NK-92 (cell line): ENCODE measurements around the gene SMYD4.
"Not testable (repeated sequence)": the region's sequence is repeated elsewhere in the genome, so short reads cannot be mapped to it uniquely, and the experiment has no call there.

Experiments
- DNase-seq: peaks from one replicate; lab custom pipeline; 2025; ENCODE audit not compliant: unreplicated experiment; lab: John Stamatoyannopoulos, UW

Gene SMYD4, protein sequence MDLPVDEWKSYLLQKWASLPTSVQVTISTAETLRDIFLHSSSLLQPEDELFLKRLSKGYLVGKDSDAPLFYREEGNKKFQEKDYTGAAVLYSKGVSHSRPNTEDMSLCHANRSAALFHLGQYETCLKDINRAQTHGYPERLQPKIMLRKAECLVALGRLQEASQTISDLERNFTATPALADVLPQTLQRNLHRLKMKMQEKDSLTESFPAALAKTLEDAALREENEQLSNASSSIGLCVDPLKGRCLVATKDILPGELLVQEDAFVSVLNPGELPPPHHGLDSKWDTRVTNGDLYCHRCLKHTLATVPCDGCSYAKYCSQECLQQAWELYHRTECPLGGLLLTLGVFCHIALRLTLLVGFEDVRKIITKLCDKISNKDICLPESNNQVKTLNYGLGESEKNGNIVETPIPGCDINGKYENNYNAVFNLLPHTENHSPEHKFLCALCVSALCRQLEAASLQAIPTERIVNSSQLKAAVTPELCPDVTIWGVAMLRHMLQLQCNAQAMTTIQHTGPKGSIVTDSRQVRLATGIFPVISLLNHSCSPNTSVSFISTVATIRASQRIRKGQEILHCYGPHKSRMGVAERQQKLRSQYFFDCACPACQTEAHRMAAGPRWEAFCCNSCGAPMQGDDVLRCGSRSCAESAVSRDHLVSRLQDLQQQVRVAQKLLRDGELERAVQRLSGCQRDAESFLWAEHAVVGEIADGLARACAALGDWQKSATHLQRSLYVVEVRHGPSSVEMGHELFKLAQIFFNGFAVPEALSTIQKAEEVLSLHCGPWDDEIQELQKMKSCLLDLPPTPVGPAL

DNA sequence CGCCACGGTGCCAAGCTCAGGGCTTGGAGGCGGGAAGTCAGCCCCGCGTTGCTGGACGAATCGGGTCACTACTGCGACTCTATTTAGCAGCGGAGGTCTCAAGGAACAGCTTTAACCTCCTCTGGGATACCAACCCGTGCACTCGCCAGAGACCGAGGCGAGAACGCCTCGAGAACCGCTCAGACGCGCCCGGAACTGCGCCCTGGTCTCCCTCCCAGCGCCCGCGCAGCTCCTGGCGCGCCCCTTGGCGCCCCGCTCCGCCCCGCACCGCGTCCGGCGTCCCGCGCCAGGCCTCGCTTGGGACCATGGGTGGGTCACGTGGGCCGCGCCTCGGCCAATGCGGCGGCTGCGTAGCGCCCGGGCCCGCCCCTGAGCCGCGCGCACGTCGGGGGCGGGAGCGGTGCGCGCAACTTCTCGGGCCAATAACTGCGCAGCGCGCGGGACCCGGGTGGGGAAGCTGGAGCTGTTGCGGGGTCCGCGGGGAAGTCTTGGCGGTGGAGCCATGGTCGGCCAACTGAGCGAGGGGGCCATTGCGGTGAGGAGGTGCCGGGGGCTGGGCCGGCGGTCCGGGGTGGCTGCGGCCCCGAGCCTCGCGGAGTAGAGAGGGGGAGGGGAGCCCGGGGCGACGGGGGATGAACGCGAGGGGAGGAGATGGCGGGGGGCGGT is at the start of gene SMYD4, which contains the start of gene RPA1:
Gene SMYD4 (minus strand): TSS at position 311 of the 666 bp plus-strand sequence. CDS start 1,908 bp downstream, outside the sequence.
Gene RPA1 (plus strand): TSS at position 414 of the 666 bp plus-strand sequence. CDS start 89 bp downstream, at position 503.
- peak; percentile 16 for DNase-seq

DNA sequence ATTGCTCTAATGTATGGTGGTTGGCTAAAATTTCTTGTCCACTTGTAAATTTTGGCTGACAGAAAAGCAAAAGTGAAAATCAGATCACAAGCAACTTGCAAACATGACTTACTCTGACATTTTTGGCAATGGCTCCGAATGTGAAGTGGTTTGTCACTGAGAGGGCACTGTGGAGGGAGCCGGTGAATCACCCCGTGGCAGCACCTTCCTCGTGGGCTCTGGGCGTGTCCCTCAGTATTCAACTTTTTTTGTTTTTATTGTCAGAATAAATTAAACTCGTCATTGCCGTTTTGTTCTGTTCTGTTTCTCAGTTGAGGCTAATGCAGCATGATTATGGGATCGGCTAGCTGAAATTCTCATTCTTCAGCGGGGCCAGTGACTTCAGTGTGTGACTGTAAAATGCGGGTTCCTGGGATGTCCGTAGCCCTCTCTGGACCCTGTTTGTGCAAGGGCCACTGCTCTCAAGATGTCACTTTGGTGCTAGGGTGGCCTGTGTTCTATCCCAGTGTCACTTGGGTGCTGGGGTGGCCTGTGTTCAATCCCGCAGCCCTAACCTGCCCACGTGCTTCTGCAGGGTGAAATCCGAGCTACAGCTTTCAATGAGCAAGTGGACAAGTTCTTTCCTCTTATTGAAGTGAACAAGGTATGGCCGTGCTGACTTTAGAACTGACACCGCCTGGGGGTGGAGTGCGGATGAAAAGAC is 48.9 kb upstream of the SMYD4 start:
- no peak for DNase-seq

DNA sequence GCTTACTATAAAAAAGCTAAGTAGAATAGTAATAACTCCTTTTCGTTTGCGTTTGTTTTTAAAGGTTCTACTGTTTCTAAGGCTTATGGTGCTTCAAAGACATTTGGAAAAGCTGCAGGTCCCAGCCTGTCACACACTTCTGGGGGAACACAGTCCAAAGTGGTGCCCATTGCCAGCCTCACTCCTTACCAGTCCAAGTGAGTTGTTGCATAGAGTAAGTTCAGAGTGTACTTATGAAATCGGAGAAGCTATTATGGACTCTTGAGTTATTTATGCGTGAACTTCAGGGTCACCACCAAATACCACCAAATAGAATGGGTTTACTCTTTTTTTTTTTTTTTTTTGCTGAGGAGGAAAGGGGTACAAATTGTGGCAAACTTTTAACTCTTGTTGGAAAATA is 45.9 kb upstream of the SMYD4 start:
- no peak for DNase-seq

DNA sequence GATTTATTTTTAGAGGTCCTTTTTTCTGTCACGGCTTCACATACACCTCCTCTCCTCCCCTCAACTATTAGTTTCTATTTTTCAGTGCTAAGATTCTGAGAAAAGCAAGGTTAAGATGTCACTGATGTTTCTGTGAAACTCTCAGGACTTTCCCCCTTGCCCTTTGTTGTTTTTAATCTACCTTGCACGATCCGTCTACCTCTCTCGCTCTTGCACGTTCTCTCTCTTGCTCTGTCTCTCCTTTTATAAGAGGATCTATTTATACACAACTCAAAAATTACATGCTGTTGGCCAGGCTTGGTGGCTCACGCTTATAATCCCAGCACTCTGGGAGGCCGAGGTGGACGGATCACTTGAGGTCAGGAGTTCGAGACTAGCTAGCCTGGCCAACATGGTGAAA is 43.7 kb upstream of the SMYD4 start:
- no peak for DNase-seq

DNA sequence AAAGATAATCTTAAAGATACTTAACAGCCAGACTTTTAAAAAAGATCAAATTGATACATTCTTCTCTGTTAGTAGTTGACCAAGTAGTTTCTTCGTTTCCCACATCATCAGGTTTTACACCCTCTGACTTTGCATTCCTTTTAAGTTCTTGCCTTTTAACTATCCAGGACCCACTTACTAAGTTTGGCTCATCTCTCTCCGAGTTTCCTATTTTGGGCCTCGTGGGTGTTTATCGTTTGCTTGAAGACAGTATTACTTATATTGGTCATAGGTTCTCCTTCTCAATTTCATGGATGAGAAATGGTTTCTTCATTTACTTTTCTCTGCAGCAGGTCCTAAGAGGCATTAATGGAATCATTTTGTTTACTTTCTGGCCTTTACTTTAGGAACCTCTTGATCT is 43.3 kb upstream of the SMYD4 start:
- DNase-seq = no peak

DNA sequence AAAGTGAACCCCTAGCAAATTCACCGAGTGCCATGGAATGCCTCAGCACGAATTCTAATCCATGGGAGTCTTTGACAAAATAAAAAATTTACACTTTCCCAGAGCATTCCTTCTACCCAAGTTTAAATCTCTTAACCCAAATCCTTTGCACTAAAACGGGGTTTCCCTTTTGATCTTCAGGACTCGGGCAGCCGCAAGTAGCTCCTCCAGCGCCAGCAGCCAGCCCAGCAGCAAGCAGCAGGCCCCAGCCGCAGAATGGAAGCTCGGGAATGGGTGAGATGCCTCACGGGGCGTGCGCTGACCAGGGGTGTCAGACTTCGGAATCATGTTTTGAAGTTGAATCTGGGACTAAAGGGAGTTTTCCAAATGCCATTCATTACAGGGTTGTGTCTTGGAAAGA is 42.6 kb upstream of the SMYD4 start:
- DNase-seq = no peak

DNA sequence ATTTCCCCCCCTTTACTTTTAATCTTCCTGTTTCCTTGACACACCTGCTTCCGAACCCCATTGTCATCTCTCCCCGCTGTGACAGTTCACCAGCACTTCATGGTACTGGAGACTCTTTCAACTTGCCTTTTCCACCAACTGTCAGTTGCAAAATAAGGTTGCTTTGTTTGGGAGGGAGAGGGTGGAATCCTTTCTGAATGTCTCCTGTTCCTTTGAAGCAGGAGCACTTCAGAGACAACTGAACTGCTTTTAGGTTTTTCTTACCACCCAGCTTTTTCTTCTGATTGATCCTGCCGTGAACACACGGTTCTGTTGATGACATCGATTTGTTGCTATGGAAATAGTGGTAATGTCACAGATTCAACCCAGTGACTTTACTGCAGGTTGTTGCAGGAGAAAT is 42.1 kb upstream of the SMYD4 start:
- no peak for DNase-seq

DNA sequence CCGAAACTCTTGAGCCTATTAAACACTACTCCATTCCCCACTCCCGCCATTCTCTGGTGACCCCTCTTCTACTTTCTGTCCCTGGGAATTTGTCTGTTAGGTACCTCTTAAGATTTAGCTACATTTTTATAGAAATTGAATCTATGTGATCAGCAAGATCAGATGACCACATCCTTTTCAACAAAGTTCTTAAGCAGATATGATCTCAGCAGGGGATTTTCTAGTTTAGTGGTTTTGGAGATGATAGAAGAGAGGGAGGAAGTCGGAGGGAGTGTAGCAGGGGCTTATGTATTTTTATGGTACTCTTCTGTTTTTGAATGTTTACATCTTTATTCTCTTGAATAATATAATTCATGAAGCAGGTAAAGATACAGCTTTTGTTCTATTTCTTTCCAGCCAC is 40.9 kb upstream of the SMYD4 start:
- DNase-seq = no peak

DNA sequence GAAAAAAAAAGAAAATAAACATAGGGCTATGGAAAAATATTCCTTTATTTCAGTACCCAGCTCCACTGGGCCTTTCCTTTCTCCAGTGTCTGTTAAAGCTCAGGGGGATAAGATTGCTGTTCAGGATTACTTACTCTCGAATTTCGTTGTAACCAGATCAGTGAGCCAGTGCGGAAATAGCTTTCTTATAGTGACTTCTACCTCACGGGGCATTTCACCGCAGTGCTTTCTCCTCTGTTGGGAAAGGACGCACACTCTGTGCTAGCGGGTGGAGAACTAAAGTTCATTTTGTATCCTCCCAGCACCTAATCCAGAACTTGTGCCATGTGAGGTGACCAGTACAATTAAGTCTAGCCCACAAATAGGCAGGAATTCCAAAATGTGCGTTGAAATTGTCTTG is 38.4 kb upstream of the SMYD4 start:
- no peak for DNase-seq

DNA sequence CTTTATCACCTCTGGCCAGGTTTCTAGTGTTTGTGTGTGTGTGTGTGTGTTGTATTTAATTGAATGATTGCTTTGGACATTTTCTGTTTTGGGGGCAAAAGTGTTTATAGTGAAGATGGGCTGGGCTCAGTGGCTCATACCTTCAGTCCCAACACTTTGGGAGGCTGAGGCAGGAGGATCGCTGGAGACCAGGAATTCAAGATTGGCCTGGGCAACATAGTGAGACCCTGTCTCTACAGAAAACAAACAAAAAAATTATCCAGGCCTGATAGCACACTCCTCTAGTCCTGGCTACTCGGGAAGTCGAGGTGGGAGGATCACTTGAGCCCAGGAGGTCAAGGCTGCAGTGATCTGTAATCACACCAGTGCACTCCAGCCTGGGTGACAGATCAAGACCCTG is 37.6 kb upstream of the SMYD4 start:
- no peak for DNase-seq

DNA sequence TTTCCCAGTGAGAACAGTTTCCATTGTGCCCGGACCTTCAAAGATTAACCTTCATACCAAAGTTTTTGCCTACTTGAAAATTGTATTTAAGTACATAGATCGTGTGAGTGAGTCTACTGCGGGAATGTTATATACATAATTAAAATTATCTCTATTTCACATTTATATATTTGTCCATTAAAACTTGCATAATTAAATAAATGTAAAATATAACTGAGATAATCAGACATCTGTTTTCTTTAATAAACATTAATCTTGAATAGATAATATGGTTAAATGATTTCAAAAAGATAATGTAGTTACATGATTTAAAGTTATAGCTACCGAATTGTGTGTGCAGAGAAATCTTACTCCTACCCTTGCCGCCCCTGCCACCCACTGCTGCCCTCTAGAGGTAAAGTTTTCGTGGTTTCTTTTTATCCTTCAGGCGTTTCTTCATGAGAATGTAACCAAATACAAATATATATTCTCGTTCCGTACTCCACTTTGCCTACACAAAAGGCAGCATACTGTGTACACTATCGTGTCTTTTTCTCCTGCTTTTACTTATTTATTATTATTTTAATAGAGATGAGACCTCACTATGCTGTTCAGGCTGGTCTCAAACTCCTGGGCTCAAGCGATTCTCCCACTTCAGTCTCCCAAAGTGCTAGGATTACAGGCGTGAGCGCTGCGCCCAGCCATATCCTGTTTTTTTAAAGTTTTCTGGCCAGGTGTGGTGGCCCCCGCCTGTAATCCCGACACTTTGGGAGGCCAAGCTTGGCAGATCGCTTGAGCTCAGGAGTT is 35.7 kb upstream of the SMYD4 start:
- DNase-seq = no peak

DNA sequence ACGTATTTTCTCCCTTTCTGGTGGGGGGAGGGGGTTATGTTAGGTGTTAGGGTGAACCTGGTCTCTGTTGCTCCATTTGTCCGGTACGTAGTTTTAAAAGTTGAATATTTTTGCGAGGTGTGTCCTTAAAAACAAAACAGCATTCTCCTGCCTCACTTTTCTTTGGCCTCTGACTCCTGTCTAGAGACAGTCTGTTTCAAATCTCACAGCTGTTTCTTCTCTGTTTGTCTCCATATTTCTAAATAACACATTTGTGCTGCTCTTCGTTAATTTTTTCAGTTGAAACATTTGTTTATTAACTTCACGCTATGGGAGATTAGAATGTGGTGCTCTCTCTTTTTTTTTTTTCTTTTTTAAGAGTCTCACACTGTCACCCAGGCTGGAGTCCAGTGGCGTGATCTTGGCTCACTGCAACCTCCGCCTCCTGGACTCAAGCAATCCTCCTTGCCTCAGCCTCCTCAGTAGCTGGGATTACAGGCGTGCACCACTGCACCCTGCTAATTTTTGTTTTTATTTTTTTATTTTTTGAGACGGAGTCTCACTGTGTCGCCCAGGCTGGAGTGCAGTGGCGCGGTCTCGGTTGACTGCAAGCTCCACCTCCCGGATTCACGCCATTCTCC is 31.8 kb upstream of the SMYD4 start:
- no peak for DNase-seq

DNA sequence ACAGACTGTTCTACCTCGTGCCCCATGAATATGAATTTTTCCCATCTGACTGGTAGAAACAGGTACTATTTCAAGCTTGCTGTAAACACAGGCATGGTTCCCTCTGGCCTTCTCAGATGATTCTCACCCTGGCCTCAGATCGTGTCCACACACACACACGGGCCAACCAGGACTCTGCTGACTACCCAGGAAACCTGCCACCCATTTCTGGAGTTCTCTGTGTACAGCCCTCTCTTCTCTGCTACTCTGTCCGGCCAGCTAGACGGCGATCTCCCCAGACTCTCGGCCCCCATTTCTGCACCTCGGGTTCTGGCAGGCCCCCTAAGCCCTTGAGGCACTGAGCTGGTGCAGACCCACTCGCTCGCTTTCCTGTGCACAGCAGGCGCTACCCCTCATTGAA is 31.3 kb upstream of the SMYD4 start:
- DNase-seq = no peak

DNA sequence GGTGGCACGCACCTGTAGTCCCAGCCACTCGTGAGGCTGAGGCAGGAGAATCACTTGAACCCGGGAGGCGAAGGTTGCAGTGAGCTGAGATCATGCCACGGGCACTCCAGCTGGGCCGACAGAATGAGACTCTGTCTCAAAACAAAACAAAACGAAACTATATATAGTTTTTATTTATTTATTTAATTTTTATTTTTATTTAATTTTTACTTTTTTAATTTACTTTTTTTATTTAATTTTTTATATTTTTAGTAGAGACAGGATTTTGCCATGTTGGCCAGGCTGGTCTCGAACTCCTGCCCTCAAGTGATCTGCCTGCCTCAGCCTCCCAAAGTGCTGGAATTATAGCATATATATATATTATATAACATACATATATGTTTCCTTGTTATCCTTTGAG is 26.8 kb upstream of the SMYD4 start:
- DNase-seq = not testable (repeated sequence)

DNA sequence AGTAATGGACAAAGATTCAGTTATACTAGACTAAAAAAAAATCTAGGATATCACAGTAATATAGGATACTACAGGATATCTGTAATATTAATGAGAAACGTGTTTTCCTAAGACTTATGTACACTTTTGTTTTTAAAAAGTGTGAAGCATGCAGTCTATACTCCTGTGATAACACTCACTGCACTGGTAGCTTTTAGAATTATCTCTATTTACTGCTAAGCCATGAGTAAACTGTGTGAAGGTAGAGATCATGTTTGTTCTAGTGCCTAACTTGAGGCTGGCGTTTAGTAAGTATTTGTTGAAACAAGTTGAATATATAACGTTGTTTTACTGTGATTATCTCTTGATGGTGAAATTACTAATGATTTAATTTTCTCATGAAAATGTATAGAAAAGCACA is 24.0 kb upstream of the SMYD4 start:
- DNase-seq = no peak

DNA sequence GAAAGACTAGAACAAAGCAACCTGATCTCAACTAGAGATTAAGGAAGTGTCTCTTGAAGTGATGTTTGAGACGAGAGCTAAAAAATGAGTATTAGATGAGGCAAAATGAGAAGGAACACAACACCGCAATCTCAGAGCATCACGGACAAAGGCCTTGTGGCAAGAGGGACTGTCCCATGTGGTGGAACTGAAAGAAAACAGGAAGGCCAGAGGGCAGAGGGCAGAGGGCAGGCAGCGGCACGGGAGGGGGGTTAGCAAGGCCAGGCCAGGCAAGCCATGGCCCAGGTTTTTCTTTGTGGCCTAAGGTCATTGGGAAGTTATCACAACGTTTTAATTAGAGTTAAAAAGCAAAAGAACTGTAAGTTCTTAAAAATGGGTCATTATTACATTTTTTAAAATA is 22.6 kb upstream of the SMYD4 start:
- DNase-seq = no peak

DNA sequence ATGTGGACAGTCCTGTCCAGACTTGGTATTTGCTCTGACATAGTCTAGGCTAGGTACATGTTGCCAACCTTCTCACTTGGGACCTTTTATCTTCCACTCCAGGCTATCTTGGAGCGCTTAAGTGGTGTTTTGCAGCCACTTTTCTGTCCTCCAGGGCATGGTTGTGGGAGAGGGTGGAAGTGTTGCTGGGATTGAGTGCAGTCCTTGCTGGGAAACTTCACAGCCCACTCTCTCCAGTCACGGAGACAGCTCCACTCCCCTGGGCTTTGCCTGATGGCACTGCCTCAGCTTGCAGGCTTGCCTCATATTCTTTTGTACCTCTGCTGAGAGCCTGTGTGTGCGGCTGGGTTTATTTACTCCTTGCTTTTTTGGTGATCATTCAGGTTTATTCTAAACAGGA is 17.5 kb upstream of the SMYD4 start:
- no peak for DNase-seq

DNA sequence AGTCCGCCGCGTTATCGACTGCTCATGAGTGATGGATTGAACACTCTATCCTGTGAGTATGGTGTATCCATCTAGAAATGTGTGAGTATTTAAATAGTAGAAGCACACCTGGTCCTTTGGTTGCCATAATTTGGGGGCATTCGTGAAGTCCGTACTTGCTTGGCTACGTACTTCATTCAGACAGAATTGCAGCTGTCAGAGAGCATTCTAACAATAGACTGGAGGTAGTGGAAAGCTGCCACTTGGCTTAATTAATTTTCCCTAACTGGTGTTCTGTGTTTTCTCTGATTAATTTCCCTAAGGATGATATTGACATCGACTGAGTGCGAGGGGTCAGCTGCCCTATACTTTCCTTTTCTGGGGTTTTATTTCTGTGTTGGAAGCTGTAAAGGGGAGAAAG is 14.2 kb upstream of the SMYD4 start:
- DNase-seq = no peak

DNA sequence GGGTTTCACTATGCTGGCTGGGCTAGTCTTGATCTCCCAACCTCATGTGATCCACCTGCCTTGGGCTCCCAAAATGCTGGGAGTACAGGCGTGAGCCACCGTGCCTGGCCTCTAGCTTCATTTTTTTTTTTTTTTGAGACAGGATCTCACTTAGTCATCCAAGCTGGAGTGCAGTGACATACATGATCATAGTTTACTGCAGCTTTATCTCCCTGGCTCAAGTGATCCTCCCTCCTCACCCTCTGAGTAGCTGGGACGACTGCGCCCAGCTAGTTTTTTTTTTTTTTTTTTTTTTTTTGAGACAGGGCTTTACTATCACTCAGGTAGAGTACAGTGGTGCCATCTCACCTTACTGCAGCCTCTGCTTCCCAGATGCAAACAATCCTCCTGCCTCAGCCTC is 9.8 kb upstream of the SMYD4 start:
- DNase-seq = no peak
